SW 1271 (cell line): Measurements from ENCODE around the gene EPHB1.

Source experiments
- DNase-seq, 2 experiments: peaks; one replicate each; lab custom pipeline; 2025; lab: John Stamatoyannopoulos, UW

EPHB1 gene

DNA sequence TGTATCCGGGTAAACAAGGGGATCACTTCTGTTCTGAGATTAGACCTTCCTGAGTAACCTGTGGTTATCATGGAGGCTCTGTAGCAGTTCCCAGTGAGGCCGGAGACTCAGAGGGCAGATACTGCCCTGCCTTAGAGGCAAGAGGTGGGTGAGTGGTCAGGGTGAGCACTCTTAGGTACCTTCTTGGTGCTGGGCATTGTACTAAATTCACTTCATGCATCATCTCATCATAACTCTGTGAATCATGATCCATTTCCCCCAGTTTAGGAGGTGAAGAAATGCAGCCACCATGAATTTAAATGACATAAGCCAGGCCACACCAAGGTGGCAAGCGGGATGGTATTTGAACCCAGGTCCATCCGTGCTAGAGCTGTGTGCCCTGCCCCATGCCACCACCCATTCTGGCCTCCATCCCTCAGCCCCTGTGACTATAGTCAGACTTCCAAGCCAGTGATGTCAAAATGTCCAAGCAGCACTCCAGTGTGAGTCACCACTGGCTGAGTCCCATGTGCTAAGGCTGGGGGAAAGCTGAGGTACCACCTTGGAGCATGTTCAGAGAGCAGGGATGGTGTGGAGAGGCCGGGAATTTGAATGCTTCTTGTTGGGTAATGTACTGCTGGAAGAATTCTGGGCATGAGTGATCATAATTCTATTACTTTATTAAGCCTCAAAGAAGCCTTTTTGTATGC lies 88.8 kb downstream of the EPHB1 start:
- DNase-seq = no peak

DNA sequence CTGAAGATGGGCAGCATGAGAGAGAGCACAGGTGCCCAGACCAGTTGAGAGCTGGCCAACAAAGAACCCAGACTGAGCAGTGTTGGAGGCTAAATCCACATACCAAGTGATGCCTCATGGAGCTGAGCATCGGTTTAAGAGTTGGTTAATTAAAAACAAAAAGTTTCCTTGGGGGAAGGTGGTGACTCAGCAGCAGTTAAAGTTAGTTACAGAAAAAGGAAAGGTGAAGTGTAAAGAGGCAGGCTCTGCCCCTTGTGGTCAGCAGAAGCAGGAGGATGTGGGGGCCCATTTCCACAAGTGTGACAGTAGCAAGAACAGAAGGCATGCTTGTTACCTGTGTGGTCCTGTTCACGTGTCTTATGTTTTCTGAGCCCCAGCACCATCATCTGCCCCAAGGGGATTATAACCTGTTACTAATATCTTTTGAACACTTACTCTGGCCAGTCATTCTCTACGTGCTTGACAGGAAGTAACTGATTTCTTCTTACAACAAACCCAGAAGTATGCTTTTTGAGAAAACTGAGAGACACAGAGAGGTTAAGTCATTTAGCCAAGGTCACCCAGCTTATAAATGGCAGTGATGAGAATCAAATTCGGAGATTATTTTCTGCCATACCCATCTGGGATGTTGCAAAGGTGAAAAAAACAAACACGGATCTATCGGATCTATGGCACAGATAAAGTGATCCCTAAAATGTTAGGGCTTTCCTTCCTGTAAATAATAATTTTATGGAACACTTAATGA lies 91.0 kb downstream of the EPHB1 start:
- no peak for DNase-seq

DNA sequence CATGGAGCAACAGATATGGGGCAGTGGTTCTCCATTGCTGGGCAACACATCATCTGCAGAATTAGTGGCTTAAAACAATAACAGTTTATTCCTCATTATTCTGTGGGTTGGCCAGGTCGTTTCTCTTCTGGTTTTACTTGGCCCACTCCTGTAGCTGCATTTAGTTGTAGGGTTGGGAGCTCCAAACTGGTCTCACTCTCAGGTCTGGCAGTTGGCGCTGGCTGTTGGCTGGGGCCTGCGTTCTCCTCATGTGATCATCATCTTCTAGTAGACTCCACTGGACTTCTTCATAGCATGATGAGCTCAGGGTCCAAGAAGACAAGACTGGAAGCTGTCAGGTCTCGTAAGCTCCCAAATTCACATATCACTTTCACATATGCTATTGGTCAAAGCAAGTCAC lies 91.9 kb downstream of the EPHB1 start:
- no peak for DNase-seq

DNA sequence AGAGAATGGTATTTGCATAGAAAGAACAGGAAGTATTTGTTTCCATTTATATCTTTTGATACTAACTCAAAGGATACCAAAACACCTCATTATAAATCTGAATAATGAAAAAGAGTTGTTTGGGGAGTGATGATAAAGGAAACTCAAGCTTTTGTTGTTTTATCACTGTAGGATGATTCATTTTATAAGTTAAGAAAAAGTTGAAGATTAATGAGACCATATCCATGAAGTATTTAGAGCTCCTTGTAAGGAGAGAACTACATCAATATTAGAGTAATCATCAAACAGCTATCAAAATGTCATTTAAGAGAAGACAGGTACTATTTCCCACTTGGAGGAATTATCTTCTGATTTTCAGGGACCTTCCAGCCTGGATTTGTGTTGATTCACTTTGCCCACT lies 92.5 kb downstream of the EPHB1 start:
- DNase-seq = no peak

DNA sequence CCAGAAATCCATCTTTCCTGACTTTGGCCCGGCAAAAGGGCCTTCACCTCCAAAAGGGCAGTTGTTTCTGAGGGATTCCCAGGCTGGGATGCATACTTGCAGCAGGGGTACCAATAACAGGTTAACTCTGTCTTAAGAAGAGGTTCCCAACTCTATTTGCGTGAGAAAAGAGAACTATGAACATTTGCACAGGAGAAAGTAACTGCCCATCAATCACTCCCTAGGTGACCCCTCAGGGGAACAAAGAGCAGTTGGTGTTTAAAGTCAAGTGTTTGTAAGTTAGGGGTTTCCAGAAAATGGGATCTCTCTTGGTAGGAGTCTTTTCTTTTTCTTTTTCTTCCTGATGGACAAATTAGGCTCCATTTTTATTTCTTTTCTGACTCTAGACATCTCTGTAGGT lies 97.3 kb downstream of the EPHB1 start:
- no peak for DNase-seq

DNA sequence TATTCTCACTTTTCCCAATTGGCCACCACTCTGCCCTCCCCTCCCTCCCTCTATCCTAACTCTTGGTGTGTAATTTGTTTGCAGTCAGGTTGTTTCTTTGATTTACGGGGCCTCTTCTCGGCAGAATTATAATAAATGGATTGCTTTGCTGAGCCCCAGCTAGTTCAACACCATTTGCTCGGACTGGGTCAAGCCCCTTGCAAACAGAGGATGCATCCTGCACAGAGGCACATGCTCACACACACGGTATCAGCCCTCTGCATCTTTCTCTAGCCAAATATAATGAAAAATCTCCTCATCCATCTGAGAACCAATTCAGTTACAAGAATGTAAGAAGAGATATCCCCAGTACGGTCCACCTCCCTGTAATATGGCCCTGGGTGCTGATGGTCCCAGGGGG lies 97.7 kb downstream of the EPHB1 start:
- DNase-seq = no peak

DNA sequence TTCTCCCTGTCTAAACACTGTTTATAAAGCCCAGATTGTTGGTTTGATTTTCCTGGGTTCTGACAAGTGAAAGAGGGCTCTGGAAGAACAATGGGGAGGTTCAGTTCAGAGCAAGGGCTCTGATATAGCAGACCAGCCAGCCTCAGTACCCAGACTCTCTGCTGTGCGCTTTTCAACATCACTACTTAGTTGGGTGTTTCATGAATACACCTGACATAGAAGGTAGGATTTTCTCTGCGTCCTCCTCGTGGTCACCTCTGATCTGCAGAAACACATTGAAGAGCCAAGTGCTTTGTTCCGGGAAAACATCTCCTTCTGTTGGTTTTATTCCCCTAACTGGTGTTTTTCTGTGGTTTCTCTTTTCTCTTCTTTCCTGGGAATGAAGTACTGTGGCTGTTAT lies 99.5 kb downstream of the EPHB1 start:
- DNase-seq = no peak

DNA sequence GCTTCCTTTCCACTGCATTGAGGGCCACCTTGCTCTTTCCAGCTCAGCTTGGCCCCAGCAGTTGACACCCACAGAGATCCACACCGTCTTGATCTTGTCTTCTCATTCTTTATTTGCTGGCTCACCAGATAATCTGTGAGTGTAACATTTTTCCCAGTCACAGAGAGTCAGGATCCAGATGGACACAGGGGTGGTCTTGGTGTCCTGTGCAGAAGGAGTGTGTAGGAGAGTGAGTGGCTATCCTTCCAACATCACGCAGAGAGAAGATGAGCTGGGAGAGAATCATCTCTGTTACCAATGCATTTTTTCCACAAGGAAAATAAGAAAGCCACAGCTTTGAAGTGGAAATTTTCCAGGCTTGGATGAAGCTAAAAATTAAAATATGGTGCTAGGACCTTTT lies 100.1 kb downstream of the EPHB1 start:
- DNase-seq = no peak

DNA sequence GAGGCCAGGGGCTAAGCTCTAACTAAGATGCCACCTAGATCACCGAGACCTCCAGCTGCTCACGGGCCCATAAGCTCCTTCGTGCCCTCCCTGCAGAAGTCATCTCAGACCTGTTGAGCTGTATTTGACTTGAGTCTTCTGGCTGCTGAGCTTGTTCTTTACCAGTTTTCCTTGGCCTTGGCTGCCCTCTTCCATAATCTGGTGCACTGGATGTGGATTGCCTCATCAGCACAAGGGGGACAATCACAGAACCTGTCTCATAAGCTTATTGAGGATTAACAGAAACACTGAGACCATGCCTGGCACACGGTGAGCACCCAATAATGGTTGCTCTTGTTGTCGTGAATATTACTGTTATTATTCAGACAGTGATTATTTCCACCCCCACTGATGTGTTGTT lies 101.1 kb downstream of the EPHB1 start:
- no peak for DNase-seq

DNA sequence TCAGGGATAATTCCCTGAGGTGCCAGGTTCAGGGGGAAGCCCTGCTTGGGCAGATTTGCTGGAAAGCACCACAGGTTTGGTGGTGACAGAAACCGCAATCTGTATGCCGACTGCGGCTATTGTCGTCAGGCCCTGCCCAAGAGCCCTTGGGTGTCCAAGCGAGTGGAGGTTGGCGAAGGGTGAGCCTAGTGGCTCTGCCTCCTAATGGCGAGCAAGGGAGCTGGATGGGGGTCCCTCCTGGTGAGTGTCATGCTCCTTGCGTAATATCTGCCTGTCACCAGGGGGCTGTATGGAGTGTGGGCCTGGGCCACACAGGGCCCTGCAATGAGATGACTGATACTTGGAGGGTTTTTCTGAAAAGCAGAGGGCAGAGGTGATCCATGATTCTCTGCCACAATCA lies 101.6 kb downstream of the EPHB1 start:
- no peak for DNase-seq

DNA sequence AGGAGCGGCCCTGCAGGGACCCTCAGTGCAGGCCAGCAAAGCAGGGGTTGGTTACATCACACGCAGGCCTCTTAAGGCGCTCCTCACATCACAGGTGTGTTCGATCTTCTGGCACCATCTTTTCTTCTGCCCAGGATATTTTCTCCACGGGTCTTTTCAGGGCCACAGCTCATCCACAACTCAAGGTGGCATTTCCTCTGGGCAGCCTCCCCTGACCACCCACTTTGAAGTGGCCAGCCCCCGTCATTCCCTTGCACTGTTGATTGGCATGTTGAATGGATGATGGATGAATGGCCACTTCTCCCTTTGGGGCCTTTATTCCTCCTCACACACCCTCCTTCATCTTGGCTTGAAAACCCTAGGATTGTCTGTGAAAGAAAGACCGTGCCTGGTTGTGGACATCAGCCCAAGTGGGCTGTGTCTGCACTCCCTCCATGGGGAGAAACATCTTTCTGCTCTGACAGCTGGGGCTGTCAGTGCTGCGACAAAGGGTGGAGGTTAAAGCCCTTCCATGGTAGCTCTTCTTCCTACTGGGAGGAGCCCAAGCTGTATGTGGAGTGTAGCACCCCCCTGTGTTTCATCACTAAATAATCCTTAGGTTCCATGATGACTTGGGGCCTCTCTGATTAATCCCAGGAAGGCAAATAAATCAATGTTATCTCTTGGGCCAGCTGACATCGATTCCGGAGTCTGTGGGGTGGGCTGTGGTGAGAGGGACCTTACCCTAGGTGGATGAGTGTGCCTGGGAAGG lies 102.5 kb downstream of the EPHB1 start:
- no peak for DNase-seq

DNA sequence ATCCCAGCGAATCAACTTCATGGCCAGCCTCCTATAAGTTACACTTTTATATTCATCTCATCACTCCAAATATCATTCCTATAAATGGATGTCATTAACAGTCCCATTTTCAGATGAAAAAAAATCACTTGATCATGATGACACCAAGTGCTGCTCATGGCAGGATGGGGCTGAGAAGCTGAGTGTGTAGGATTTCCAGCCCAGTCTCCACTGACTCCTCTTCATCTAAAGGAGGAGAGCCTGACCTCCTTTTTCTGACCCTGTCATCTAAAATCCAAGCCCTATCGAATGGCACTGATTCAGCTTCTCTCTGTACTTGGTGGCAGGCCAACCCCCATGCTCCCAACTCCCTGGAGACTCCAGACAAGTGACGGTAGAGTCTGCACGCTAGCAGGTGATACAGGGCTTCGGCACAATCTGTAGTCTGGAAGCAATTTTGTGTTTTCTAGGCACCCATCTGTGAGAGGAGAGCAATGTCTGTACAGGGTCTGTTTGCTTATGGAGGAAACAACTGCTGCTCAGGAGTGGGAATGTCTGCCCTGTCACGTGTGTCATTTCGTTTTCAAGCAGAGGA lies 103.2 kb downstream of the EPHB1 start:
- no peak for DNase-seq

DNA sequence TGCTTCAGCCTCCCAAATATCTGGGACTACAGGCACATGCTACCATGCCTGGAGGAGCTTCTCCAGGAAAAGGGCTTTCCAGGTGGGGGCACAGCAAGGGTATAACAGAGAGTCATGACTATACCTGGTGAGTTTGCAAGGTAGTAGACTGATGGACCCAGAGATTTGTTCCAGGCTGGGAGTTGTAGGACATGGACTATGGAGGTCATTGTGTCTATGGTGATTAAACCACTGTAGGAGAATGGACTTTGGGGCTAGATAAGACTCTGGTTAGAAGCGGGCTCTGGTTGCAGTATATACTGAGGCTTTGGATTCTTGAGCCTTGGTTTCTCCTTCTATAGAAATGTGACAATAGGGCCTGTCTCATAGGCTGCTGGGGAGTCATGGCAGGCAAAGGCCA lies 104.7 kb downstream of the EPHB1 start:
- no peak for DNase-seq

DNA sequence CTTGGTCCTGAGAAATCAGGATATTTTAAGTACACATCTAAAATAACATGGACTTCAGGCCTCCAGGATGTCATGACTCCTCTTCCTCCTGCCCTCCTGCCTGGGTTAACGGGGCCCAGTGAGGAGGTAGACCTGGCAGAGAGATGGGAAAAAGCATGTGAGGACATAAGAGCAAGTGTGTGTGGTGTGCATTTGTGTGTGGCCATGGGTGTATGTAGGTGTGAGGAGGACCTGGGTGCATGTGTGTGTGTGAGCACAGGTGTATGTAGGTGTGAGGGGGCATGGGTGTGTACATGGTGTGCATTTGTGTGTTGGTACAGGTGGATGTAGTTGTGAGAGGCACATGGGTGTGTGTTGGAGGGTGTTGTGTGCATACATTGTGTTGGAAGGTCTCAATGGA lies 105.4 kb downstream of the EPHB1 start:
- DNase-seq = no peak

DNA sequence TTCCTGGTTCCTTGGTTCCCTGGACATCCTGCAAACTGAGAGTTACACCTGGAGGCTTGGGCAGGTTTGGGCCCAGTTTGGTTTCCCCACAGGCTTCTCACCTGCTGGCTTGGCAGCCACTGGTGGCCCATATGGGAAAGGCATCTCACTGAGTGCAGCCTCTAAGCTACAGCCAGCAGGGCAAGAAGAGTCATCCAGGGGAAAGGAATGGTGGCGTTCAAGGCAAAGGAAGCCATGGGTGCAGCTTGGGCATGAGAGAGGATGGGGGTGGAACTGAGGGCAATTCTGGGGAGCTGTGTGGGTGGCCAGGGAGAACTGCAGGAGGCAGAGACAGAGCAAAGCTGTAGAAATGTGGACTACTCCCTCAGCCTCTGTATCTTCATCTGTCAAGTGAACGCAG lies 106.4 kb downstream of the EPHB1 start:
- DNase-seq = no peak

DNA sequence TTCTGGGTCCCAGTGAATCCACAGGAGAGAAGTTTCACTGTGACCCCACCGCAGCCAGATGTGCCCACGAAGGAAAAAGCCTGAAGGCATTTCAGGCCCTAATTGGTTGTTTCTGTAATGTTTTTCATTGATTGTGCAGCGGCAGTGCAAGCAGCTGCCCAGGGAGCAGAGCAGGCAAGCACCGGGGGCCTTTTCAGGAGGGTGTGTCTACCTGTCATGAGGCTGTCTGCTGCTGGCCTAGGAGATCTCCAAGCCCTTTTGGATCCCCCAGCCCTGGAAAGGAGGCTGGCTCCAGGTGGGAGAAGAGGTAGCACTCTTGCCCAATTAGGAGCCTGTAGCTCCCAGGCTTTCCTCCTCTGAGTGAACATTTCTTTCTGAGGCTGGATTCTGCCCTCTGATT lies 108.8 kb downstream of the EPHB1 start:
- no peak for DNase-seq

DNA sequence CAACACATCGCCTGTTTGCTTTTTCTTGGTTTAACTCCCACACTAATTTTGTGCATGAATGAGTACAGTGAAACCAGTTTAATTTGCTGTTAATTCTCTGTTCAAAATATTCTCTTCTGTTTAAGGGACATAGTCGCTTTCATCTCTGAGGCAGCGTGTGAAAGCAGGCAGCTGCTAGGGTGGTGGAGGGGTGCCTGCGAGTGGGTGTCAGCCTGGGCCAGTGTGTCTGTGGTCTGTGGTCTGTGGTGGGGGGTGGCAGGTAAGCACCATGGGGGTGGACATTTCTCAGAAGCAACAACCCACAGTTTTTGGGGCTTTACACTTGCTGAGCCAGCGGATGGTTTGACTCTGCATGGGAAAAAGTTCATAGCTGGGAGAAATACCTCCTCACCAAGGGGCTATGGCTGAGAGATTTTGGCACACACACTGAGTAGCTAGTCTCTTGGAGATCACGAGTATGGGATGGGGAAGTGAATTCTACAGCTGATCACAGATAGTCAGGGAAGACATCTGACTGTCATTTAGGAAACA lies 109.2 kb downstream of the EPHB1 start:
- no peak for DNase-seq

DNA sequence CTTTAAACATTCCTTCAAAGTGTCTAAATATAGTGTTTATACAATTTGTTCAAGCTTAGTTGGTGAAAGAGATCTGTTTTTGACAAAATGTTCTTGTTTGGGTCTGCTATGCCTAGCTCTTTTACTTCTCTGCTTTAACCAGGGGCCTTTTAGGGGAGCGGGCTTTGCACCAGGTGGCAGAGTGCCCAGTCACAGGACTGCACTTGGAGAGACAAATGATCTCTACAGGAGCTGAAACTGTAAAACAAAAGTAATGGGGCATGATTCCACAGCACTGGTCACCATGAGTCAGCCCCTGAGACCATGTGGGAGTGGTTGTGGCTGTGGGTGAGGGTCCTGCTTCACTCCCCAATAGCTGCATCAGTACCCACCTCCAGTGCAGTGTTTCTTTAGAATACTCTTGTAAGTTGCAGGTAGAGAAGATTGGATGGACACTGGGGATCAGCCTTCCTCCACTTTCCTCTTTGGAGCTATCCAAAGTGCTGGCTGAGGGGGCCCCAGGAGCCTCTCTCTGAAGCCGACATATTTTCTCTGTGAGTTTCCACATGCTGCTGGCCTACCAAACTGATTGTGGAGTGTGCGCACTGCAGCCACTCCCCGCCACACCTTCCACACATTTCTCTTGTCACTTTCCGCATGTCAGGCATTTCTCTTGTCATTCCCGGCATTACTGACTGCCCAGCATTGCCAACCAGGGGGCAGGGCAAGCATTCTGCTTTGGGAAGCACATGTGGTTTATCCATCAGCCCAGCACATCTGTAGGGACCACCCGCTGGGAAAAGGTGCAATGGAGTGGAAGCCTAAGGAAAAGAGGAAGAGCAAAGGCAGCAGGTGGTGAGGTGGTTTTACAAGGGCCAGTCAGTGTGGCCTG lies 110.0 kb downstream of the EPHB1 start:
- no peak for DNase-seq

DNA sequence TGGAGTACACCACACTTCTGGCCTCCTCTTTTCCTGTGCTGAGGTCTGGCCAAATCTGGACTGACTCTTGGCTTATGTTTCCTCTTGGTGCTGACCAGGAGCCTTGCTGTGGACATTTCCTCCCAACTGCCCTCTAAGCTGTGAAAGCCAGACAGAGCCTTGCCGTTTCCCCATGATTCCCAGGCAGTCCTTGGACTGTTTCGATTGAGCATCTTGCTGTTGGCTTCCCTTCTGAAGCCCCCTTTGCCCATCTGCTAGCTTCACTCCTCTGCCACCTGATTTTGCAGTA lies 110.5 kb downstream of the EPHB1 start:
- DNase-seq = no peak

DNA sequence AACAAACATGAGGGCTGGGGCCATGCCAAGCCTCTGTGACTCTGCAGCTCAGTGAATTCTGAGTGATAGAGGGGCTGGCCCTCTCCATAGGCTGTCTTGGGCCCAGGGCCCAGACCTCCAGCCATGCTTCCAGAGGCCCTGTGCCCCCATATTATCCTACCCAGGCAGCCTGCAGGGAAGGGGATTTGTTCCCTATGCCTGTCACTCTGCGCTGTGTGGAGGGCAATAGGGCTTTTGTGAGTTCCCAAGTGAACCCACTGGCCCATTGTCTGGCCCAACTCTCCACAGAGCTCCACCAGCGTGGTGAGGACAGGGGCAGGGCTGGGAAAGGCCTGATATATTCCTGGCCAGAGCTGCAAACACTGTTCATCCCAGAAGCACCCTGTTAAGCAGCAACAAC lies 113.2 kb downstream of the EPHB1 start:
- no peak for DNase-seq

DNA sequence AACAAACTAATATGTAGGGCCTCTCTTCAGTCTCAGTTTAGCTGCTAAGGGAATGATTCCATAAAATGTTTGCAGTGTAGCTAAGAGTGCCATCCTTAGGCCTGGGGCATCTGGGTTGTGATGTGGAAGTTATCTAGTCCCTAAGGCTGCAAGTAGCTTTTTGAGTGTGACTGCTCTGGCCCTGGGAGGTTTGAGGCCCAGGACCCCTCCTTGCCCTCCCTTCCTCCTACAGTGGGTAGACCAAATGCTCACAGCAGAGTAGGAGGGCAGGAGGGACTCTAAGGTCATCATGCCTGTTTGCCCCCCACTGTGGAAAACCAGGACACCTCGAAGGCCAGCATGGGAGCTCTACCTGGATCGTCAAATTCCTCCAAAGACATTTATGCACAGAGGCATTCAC lies 115.0 kb downstream of the EPHB1 start:
- DNase-seq = no peak
